HCT116 (cell line): Measurements from ENCODE around the gene MARCHF2. TPM values are rescaled to one million over a fixed set of nuclear protein-coding genes. Genes with fewer than 3 reads are reported as not detected.

Experiments used
- ATAC-seq: fragments of 200-7000 bp; cut with Tn5 transposase; 2 replicates; pipeline ENCODE4 v1.9.1; 2020; ENCODE audit warnings: mild to moderate bottlenecking, moderate library complexity
- BruUV-seq: library from RNA; stranded (reverse); fragments of 400-500 nt; replicated peaks from 2 replicates; lab custom pipeline; 2021; lab: Mats Ljungman, UMichigan
- CTCF ChIA-PET: fragments of 300-600 bp; sonication (Branson Sonifier 250); formaldehyde crosslinking; loops from one replicate; lab custom pipeline; 2021; ENCODE audit warnings: antibody characterized with exemption; lab: Charles Lee
- POLR2A ChIA-PET: fragments of 300-600, 350-600 bp; sonication (Branson Sonifier 250); formaldehyde crosslinking; loops from one replicate; lab custom pipeline; 2021; ENCODE audit warnings: antibody characterized with exemption; lab: Charles Lee
- RAD21 ChIA-PET, 2 experiments: fragments of 300-600 bp; sonication (Branson Sonifier 250); formaldehyde crosslinking; loops; one replicate each; lab custom pipeline; 2023; ENCODE audit warnings: low total read pairs in 2 of 2; ENCODE audit not compliant: uncharacterized antibody in 2 of 2, unreplicated experiment in 2 of 2, low non-redundant PET in 1 of 2; lab: Charles Lee
- DNase-seq: peaks from one replicate; pipeline ENCODE4 v3.0.0-alpha.2; 2010; ENCODE audit warnings: low read depth, low spot score
- H2AFZ ChIP-seq: fragments of 200-600 bp; shearing (Covaris generic), sonication (generic); 2 replicates; pipeline ENCODE4 v1.6.1; 2017; ENCODE audit warnings: low read depth, mixed run types, mixed read lengths, antibody characterized with exemption, low read length; ENCODE audit not compliant: poor library complexity, severe bottlenecking
- H3K27ac ChIP-seq: 2 replicates; pipeline ENCODE4 v1.5.1; 2012; ENCODE audit warnings: low read depth, low read length
- H3K27me3 ChIP-seq: fragments of 200-600 bp; sonication (generic); 2 replicates; pipeline ENCODE4 v1.6.1; 2016; ENCODE audit warnings: mixed run types, low read length, mixed read lengths; ENCODE audit not compliant: insufficient read depth
- H3K36me3 ChIP-seq, 2 experiments: fragments of 200-500 bp in 1 of 2; fragments of 200-600 bp in 1 of 2; sonication (Bioruptor generic) in 1 of 2; sonication (generic) in 1 of 2; 2 replicates each; pipeline versions ENCODE4 v1.5.1 to v1.6.1; 2014 to 2016; ENCODE audit warnings: low read length in 2 of 2, inconsistent platforms in 1 of 2, mixed read lengths in 1 of 2, mixed run types in 1 of 2; ENCODE audit not compliant: insufficient read depth in 2 of 2, control insufficient read depth in 1 of 2
- H3K4me1 ChIP-seq, 2 experiments: fragments of 200-600 bp in 1 of 2; sonication (generic) in 1 of 2; 2 replicates each; pipeline versions ENCODE4 v1.5.1 to v1.6.1; 2012 to 2017; ENCODE audit warnings: low read length in 2 of 2, inconsistent platforms in 1 of 2, mild to moderate bottlenecking in 1 of 2, mixed read lengths in 1 of 2, mixed run types in 1 of 2, moderate library complexity in 1 of 2; ENCODE audit not compliant: insufficient read depth in 2 of 2, control insufficient read depth in 1 of 2
- H3K4me2 ChIP-seq: fragments of 200-600 bp; sonication (generic); 2 replicates; pipeline ENCODE4 v1.6.1; 2017; ENCODE audit warnings: mixed run types, low read length, mixed read lengths
- H3K4me3 ChIP-seq, 2 experiments: fragments of 200-600 bp in 1 of 2; sonication (generic) in 1 of 2; replicated peaks in 1 of 2; 2 replicates each; pipeline ENCODE4 v1.5.1; 2011 to 2016; ENCODE audit warnings: low read length in 2 of 2, control low read depth in 1 of 2, low read depth in 1 of 2, mild to moderate bottlenecking in 1 of 2, mixed read lengths in 1 of 2, mixed run types in 1 of 2
- H3K79me2 ChIP-seq: fragments of 200-600 bp; sonication (generic); 2 replicates; pipeline ENCODE4 v1.6.1; 2017; ENCODE audit warnings: mild to moderate bottlenecking, mixed run types, low read length, moderate library complexity, mixed read lengths; ENCODE audit not compliant: insufficient read depth
- H3K9ac ChIP-seq: fragments of 200-600 bp; sonication (generic); 2 replicates; pipeline ENCODE4 v1.6.1; 2016; ENCODE audit warnings: low read length, mixed read lengths
- H3K9me2 ChIP-seq: fragments of 200-600 bp; sonication (generic), shearing (Covaris generic); 2 replicates; pipeline ENCODE4 v1.6.1; 2017; ENCODE audit warnings: mixed run types, mild to moderate bottlenecking, moderate library complexity; ENCODE audit not compliant: insufficient read depth
- H3K9me3 ChIP-seq, 2 experiments: fragments of 200-500 bp in 1 of 2; fragments of 200-600 bp in 1 of 2; sonication (Bioruptor generic) in 1 of 2; sonication (generic) in 1 of 2; 2 replicates each; pipeline ENCODE4 v1.6.1; 2014 to 2017; ENCODE audit warnings: low read length in 2 of 2, mixed read lengths in 2 of 2, inconsistent platforms in 1 of 2, low read depth in 1 of 2, mild to moderate bottlenecking in 1 of 2, mixed run types in 1 of 2, moderate library complexity in 1 of 2; ENCODE audit not compliant: control insufficient read depth in 1 of 2, insufficient read depth in 1 of 2
- H4K20me1 ChIP-seq: fragments of 200-600 bp; sonication (generic), shearing (Covaris generic); 2 replicates; pipeline ENCODE4 v1.6.1; 2017; ENCODE audit warnings: mixed run types, mild to moderate bottlenecking, moderate library complexity; ENCODE audit not compliant: insufficient read depth
- ATF3 ChIP-seq: IDR thresholded peaks from 2 replicates; pipeline ENCODE4 v1.6.1; 2012
- CEBPB ChIP-seq: IDR thresholded peaks from 2 replicates; pipeline ENCODE4 v1.6.1; 2012; ENCODE audit warnings: low read depth
- CTCF ChIP-seq, 3 experiments: fragments of 200-600 bp in 1 of 3; sonication (generic) in 1 of 3; IDR thresholded peaks in 2 of 3; conservative IDR thresholded peaks in 1 of 3; 2 replicates each; pipeline ENCODE4 v1.5.1; 2012 to 2017; ENCODE audit warnings: low read depth in 2 of 3, low read length in 2 of 3, antibody characterized with exemption in 1 of 3, borderline replicate concordance in 1 of 3, control low read depth in 1 of 3, mild to moderate bottlenecking in 1 of 3, mixed read lengths in 1 of 3, mixed run types in 1 of 3, moderate library complexity in 1 of 3; ENCODE audit not compliant: insufficient read depth in 1 of 3
- EZH2 ChIP-seq: fragments of 200-600 bp; sonication (generic); IDR thresholded peaks from 2 replicates; pipeline ENCODE4 v1.6.1; 2017; ENCODE audit warnings: antibody characterized with exemption, mixed run types
- EZH2phosphoT487 ChIP-seq: fragments of 200-600 bp; IDR thresholded peaks from 2 replicates; pipeline ENCODE4 v1.6.1; 2018; ENCODE audit warnings: antibody characterized with exemption, borderline replicate concordance
- MAX ChIP-seq: IDR thresholded peaks from 2 replicates; pipeline ENCODE4 v1.6.1; 2012
- POLR2A ChIP-seq: IDR thresholded peaks from 2 replicates; pipeline ENCODE4 v1.7.0; 2011; ENCODE audit warnings: borderline replicate concordance; ENCODE audit not compliant: insufficient read depth, insufficient read length; ENCODE audit errors: extremely low read depth
- POLR2AphosphoS5 ChIP-seq: IDR thresholded peaks from 2 replicates; pipeline ENCODE4 v1.6.1; 2011; ENCODE audit warnings: mild to moderate bottlenecking, low read depth, low read length, moderate library complexity
- REST ChIP-seq: IDR thresholded peaks from 2 replicates; pipeline ENCODE4 v1.6.1; 2012; ENCODE audit warnings: low read depth
- SIN3A ChIP-seq: IDR thresholded peaks from 2 replicates; pipeline ENCODE4 v1.6.1; 2012; ENCODE audit warnings: low read depth
- SP1 ChIP-seq: IDR thresholded peaks from 2 replicates; pipeline ENCODE4 v1.6.1; 2012; ENCODE audit warnings: low read depth
- TCF7L2 ChIP-seq: IDR thresholded peaks from 2 replicates; pipeline ENCODE4 v1.7.0; 2011; ENCODE audit warnings: borderline replicate concordance, inconsistent platforms; ENCODE audit not compliant: insufficient read depth, insufficient read length; ENCODE audit errors: extremely low read depth
- YY1 ChIP-seq: IDR thresholded peaks from 2 replicates; pipeline ENCODE4 v1.6.1; 2011; ENCODE audit warnings: low read length, low read depth, moderate library complexity, mild to moderate bottlenecking; ENCODE audit not compliant: insufficient replicate concordance; ENCODE audit errors: extremely low read depth
- ZBTB33 ChIP-seq: IDR thresholded peaks from 2 replicates; pipeline ENCODE4 v1.6.1; 2011; ENCODE audit warnings: mild to moderate bottlenecking, low read length, moderate library complexity; ENCODE audit not compliant: insufficient replicate concordance; ENCODE audit errors: extremely low read depth
- ZNF274 ChIP-seq: fragments of 200-500 bp; sonication (Bioruptor generic); IDR thresholded peaks from 2 replicates; pipeline ENCODE4 v1.6.1; 2014; ENCODE audit warnings: mild to moderate bottlenecking, low read depth, low read length, inconsistent platforms
- intact Hi-C: fragments of 100-400 bp; cut with micrococcal nuclease; formaldehyde crosslinking; loops from 2 replicates; pipeline ENCODE4 v1.10.0; 2022
- total RNA-seq: library from RNA; stranded (reverse); gene quantifications from one replicate; pipeline ENCODE4 v1.2.1, GENCODE V29; 2021; ENCODE audit not compliant: unreplicated experiment

MARCHF2 gene
- total RNA-seq, 1 experiment from 2014 or later = 22.5 TPM

- no peak for TF ChIP-seq EZH2phosphoT487
- no peak for TF ChIP-seq ATF3
- TF ChIP-seq YY1 = no peak
- TF ChIP-seq POLR2AphosphoS5 = no peak
- no peak for TF ChIP-seq ZBTB33
- TF ChIP-seq SP1 = no peak
- TF ChIP-seq EZH2 = no peak
- no peak for TF ChIP-seq ZNF274
- TF ChIP-seq POLR2A = no peak
- no peak for TF ChIP-seq REST
- no peak for TF ChIP-seq TCF7L2
- TF ChIP-seq MAX = no peak
- TF ChIP-seq CTCF (IDR thresholded peaks at IDR 0.05 in 2 of 3, conservative IDR thresholded peaks at IDR 0.05 in 1 of 3; ENCODE audit: borderline replicate concordance in 1 of 3, insufficient read depth in 1 of 3, low read depth in 2 of 3, low read length in 2 of 3) = no peak
- TF ChIP-seq CEBPB = no peak
- TF ChIP-seq SIN3A = no peak
- H3K27me3 ChIP-seq = no peaks in the 10 kb centered on the region
- H4K20me1 ChIP-seq = no peaks in the 10 kb centered on the region
- H3K36me3 ChIP-seq = peaks cover 0 to 9% of the 10 kb centered on the region in 2 experiments; a peak in 3 of 4 replicates
- DNase-seq (no peak), ATAC-seq (no peak)
- ChIA-PET POLR2A (no interaction called here), RAD21 (no interaction called here), CTCF (interaction anchor here (1.1 to 1.2 kb wide), 2 partner anchors 15 to 45 kb away, joined by 3 read pairs; partner anchors contain the start of gene MARCHF2)
- BruUV-seq = no TSS peak
- no peak overlapping the region for H3K9ac ChIP-seq
- no peak overlapping the region for H3K4me2 ChIP-seq
- no peaks in the 10 kb centered on the region for H3K9me2 ChIP-seq
- H3K79me2 ChIP-seq = peaks cover 52% of the 10 kb centered on the region
- H3K4me3 ChIP-seq = no peak overlapping the region
- no peak overlapping the region for H3K27ac ChIP-seq
- H2AFZ ChIP-seq = no peak overlapping the region
- H3K9me3 ChIP-seq = no peaks in the 10 kb centered on the region
- intact Hi-C loops = no loop called here
- peaks cover 3 to 10% of the 10 kb centered on the region in 2 experiments; a peak in 2 of 4 replicates for H3K4me1 ChIP-seq
These were observed 14.8 kb upstream of the MARCHF2 start for GRCh38 chr19:8398311-8398771.
